GM18526 (cell line): ENCODE measurements around the gene IMPA2.
A peak's percentile ranks its signal among the peaks of the same experiment; 100 is the strongest.

Experiments
- POLR2A ChIP-seq: IDR thresholded peaks from 3 replicates; pipeline ENCODE4 v1.6.1; 2011; ENCODE audit not compliant: insufficient read length; ENCODE audit errors: extremely low read depth

The IMPA2 gene

GRCh38 chr18:11980494-11981191, 664 bp upstream of the IMPA2 start:
- peak; percentile 33 for TF ChIP-seq POLR2A

- peak; percentile 41 for TF ChIP-seq POLR2A
These were observed 448 bp downstream of the IMPA2 start for GRCh38 chr18:11981543-11982366.

DNA sequence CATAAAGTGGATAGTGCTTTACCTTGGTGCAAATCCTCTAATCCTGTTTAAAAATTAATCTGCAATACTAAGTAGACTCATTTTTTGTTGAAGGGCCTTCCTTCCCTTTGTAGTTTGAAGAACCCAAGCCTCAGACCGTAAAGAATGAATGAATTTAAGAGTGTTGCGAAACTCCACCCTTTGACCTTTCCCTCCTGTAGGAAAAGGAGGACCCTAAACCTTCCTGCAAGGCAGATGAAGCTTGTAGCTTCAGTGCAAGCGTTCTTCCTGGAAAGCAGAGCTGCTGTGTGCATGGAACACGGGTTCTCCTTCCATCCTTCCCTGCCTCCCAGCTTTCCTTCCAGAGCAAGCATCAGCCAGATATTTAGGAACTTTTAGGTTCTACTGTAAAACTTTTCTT, 1.7 kb downstream of the IMPA2 start:
- TF ChIP-seq POLR2A: no peak

GRCh38 chr18:11983592-11983991, 2.3 kb downstream of the IMPA2 start:
- TF ChIP-seq POLR2A: no peak

DNA sequence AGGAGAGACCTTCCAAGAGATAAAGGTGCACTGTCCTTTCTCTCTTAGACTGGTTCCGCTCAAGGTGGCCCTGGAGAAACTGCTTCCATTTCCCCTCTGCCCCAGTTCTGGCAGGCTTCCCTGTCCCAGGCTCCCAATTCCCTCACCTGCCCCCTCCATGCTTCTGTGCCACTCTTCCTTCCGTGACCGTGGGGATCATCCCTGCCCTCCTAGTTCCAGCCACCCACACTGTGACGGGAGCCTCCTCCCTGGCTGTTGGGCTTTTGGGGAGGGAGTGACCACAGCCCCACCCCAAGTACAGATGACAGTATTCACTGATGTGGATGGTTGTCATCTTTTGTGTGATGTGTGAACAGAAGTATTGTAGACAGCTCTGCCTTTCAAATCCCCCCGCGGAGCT, 2.8 kb downstream of the IMPA2 start:
- no peak for TF ChIP-seq POLR2A

- TF ChIP-seq POLR2A: no peak
These were observed 4.3 kb downstream of the IMPA2 start for GRCh38 chr18:11985586-11985985.

DNA sequence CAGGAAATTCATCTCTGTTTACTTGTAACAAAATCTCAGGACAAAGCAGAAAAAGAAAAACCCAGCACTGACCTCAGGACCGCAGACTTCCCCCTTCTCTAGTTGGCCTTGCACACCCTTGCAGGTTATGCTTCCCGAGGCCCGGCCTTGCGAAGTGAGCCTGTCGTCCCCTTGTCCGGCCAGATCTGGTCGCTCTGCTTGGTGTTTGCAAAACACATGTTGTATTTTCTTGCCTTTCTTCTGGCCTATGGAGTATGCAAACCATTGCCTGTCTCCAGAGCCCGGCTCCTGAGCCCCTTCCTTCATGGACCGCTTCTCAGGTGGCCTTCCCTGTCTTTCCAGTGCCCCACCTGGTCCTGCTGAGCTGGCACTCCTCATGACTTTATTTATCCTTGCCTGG, 4.8 kb downstream of the IMPA2 start:
- TF ChIP-seq POLR2A: no peak

- TF ChIP-seq POLR2A: no peak
These were observed 6.2 kb downstream of the IMPA2 start for GRCh38 chr18:11987527-11987926.

DNA sequence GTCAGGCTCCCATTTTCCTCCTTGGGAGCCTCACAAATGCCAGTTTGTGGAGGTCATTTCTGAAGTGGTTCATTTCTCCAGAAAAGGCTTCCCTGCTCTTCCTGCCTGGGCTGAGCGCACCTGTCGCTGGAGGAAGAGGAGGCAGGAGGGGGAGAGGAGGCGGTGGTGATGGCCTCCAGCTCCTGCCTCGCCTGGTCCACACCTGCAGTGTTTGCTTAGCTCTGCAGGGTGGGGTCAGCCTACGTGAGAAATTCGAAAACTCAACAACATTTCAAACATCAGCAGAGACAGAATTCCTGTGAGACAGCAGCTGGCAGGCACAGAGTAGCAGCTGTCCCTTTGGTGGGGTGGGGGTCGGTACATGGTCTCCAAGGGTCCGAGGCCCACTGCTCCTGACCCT, 7.9 kb downstream of the IMPA2 start:
- TF ChIP-seq POLR2A: no peak

DNA sequence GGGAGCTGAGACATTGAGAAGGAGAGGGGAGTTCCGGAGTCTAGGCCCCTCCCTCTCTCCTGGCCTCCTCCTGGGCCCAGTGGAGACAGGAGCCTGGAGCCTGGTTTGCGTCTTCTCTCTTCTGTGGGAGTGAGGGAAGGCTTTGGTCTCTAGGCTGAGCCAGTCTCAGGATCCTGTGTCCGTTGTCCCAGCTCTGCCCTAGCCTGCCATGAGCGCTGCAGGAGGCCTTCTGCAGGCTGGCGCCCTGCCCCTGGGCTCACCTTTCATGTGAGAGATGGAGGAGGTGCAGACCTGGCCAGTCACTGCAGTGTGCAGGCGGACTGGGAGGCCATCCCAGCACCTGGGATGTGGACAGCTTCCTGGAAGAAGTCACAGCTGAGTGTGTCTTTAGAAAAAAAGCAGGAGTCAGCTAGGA, 8.7 kb downstream of the IMPA2 start:
- TF ChIP-seq POLR2A: no peak

DNA sequence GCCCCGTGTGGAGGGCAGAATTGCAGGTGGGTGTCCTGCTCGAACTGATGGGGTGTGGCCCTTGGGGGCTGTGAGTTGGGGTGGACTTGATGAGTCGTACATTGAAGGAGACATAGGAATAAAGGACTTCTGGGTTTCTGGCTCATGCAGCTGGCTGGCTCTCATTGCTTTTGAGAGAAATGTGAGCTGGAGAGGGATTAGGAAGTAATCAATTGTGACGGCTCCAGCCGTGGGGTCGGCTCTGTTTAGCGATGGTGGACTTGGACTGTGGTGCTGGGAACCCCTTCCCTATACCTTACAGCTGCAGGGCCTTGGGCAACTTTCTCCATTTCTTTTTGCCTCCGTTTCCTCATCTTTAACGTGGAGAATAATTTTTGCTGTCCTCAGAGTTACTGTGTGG, 9.2 kb downstream of the IMPA2 start:
- TF ChIP-seq POLR2A: no peak

DNA sequence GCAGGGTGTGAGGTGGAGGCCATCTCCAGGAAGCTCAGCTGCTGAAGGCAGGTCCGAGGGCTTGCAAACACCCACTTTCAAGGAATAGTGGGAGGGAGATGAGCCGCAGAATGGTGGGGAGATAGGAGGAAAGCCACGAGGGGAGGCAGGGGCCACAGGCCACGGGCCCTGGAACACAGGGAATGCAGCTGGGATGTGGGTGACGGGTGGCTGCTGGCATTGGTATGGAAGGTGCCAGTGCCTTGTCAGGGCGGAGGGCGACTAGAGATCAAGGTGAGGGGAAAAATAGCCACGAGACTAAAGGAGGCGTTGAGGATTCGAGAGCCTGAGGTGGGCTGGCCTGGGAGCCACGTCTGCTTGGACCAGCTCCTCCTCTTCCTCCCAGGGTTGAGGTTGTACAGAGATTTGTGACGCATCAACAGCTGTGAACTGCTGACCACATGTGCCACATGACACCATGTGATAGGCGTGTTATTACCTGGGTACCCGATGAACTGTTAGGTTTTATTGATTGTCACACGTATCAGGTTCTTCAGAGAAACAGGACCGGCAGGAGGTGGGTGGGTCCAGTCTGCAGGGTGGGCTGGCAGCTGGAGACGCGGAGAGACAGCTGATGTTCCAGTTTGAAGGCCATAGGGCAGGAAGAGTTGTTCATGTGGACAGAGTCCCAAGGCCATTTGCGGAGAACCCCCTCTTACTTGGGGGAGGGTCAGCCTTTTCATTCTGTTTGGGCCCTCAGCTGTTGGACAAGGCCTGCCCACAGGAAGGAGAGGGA, 9.9 kb downstream of the IMPA2 start:
- TF ChIP-seq POLR2A: no peak

DNA sequence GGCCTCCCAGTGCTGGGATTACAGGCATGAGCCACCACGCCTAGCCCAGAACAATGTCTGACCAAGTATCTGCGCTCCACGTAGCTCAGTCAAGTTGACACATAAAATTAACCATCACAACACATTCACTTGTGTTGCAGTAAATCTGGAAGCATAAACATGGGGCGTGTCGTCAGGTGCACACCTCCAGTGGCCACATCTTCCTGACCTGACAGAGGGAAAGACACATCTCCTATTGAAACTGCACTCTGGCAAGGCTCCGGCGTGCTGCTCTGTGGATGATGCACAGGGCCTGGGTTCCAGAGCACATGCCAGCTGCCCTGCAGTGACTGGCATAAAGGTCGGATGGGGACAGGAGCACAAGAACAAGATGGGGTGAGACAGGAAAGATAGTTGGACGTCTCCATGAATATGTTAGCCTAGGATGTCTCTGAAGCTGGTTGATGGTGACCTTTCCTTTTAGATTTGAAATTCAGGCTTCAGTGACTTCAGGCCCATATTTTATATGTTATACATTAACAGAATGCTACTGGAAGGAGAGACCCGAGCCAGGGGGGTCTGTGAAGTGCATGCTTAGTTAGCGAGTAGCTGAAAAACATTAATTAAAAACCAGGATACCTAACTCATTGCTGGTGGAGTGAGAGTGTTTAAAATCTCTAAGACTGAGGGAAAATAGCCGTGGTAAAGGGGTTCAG, 10.9 kb downstream of the IMPA2 start:
- TF ChIP-seq POLR2A: no peak

DNA sequence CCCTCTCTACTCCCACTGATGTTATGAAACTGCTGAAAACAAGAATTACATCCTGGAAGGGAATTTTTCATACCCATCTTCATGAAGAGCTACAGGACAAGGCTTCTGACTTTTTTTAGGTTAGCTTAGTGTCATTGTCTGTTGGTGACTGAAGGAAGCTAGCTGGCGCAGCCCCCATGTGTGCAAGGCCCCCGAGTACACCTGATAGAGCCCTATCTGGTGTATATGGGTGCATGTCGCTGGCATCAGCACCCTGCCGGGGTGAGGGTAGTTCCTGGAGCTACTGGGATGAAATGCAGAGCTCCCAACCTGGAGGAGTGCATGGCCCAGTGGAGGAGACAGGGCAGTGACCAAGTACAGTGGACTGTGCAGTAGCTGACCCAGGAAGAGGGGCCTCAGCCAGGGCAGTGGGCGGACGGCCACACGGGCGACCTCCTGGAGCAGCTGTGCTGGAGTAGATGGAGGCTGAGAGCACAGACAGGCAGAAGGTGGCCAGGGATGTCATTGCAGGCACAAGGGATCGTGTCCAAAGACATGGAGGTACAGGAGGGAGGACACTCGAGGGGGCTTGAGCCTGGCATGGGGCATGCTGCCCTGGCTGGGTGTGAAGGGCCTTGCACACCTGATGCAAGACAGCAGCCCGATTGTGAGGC, 12.1 kb downstream of the IMPA2 start:
- TF ChIP-seq POLR2A: no peak

GRCh38 chr18:11994336-11994702, 13.0 kb downstream of the IMPA2 start:
- TF ChIP-seq POLR2A: no peak

- TF ChIP-seq POLR2A: no peak
These were observed 13.6 kb downstream of the IMPA2 start for GRCh38 chr18:11994703-11995444.
